HK-2 (cell line): Measurements from ENCODE around the gene CPT1B.
"Not testable (repeated sequence)": the region's sequence is repeated elsewhere in the genome, so short reads cannot be mapped to it uniquely, and the experiment has no call there.

Source experiments
- DNase-seq: peaks from one replicate; pipeline ENCODE4 v3.0.0-alpha.2; 2018; ENCODE audit not compliant: unreplicated experiment

The CPT1B gene

DNA sequence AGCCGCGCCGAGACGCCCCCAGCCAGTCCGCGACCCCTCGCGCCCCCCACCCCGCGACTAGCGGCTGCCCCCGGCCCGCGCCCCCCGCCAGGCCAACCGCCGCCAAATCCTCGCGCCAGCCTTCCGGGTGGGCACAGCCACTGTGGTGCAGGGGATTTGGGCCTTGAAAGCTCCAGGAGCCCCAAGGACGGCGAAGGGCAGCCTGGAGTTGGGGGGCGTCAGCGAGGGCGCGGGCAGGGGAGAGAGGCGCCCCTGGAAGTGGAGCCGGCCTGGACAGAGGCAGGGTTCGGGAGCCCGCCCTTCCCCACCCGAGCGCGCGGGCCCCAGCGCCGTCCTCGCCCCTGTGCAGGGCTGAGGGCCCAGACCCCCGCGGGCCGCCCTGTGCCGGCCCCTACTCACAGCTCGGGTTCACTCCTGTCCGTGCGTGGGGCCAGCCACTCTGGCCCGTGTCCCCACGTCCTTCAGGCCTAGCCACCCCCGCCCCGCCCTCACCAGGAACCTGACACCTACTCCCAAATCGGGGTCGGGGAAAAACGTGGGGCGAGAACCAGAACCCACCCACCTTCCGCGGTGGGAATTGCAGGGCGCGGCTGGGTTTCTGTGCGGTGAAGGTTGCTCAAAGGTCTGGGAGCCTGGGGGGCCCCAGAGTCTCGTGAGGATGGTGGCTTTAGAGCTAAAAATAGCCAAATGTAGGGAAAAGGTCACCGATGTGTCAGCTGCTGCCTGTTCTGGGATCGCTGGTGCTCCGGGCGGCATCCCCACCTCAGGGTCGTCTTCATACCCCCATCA, at the start of gene CPT1B:
Gene CPT1B (minus strand): TSS at position 441 of the 789 bp plus-strand sequence. CDS start 512 bp downstream, outside the sequence.
- DNase-seq, result no peak

DNA sequence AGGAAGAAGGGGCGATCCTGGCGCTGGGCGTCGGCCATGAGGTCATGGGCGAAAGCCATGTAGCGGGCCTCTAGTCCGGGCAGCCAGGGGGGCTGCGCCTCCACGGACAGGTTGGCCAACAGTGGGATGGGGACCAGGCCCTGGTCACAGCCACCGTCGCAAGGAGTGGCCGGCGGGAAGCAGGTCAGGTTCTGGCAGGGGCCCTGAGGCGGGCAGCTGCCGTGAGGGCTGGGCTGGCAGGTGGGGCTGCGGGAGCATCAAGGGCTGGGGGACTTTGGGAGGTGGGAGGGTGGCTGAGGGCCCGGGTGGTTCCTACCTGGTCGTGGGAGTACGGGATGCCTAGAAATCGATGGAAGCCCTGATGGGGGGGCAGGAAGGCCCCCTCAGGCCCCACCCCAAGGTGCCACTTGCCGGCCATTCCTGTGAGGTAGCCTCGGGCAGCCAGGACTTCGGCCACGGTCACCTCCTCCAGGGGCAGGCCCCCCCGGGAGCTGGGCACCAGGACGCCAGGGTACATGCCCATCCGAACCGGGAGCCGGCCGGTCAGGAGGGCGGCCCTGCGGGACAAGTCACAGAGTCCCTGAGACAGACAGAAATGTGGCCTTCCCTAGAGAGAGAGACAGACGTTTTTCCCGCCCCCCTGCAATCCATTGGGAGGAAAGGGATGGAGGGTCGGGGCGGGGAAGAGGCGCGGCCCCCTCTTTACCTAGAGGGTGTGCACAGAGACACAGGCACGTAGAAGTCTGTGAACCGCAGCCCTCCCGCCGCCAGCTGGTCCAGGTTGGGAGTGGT, 48.8 kb upstream of the CPT1B start:
- no peak for DNase-seq

DNA sequence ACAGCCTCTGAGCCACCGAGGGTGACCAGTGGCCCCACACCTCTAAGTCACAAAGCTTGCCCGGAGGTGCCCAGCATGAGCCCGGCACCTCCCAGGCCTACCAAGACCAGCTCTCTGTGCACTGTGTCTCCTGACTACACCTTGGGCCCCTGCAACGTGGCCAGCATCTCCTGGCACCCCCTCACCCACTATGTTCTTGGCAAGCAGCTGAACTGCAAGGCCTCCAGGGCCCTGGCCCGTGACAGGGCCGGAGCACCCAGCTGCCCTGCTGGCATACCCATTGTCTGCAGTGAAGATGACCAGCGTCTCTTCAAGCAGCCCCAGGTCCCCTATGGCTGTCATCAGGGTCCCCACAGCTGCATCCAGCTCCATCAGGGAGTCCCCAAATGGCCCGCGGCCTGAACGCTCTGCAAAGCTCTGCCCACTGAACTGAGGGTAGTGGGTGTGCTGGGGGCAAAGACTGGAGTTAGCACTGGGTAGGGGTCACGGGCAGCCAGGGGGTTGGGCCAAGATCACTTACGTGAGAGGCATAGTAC, 48.2 kb upstream of the CPT1B start:
- no peak for DNase-seq

DNA sequence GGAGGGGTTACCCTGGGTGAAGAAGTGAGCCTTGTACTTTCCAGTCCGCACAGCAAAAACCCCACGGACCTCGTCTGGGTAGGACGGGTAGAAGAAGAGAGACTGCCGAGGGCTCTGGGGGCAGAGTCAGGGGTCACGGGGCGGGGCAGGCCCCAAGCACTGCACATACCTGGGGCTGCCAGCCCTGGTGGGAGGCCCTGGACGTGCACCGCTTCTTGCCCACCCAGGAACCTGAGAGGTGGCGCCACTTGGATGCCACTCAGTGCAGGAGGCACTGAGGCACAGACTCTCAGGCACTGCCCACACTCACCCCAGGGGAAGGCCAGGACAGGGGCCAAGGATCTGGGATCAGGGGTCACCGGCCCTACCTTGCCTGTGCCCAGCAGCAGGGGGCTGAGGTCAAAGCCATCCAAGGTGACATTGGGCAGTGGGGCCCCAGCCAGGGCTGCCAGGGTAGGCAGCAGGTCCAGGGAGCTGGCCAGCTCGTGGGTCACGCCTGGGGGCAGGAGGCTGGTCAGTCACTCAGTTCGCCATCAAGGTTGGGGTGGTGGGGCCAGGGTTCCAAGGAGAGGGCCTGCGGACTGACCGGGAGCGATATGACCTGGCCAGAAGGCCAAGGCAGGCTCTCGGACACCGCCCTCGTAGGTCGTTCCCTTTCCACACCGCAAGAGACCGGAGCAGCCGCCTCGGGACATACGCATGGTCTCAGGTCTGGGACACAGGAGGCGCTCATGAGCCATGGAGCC, 47.5 kb upstream of the CPT1B start:
- no peak for DNase-seq

DNA sequence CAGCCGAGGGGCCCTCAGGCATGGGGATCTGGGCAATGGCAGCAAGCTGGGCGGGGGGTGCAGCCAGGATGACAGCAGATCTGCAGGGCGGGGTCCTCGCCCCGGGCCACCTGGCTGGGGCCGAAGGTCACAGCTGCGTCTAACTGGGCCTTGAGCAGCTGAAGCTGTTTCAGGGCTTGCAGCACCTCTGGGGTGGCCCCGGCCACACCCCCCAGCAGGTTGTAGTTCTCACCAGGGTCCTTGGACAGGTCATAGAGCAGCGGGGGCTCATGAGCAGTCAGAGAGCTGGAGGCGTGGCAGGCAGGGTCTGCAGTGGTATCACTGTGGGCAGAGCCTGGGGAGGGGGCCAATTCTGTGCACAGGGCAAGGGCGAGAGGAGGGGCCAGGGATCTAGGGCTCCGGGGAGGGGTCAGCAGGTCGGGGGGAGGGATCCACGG, 46.9 kb upstream of the CPT1B start:
- DNase-seq, result no peak

DNA sequence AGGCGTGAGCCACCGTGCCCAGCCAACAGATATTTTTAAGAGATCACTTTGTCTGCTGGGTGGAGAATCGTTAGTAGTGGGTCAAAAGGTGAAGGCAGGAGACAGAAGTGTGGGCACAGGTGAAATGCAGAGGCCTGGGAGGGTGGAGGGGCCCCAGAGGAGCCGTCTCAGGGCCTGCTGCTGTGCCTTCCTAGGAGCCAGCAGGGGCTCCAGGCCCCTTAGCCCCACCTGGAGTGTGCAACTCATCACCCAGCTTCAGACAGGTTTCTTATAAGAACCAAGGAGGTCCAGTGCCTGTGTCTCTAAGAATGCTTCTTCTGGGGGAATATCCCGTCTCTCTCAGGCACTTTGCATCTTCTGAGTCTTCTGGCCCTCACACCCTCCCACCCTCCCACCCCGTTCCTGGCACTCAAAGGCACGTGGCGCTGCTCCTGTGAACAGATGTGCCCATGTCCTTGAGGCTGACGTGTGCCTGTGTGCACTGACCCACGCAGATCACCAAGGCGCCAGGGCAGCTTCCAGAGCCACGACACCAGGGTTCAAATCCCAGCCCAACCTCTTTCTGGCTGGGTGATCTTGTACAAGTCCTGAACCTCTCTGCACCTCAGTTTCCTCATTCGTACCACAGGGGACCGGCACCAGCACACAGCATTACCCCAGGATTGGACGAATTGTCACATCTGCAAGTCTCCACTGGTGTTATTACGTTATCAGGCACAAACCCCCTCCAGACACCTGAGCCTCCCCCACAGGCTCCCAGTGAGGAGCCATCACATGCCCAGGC, 46.3 kb upstream of the CPT1B start:
- DNase-seq, result no peak

DNA sequence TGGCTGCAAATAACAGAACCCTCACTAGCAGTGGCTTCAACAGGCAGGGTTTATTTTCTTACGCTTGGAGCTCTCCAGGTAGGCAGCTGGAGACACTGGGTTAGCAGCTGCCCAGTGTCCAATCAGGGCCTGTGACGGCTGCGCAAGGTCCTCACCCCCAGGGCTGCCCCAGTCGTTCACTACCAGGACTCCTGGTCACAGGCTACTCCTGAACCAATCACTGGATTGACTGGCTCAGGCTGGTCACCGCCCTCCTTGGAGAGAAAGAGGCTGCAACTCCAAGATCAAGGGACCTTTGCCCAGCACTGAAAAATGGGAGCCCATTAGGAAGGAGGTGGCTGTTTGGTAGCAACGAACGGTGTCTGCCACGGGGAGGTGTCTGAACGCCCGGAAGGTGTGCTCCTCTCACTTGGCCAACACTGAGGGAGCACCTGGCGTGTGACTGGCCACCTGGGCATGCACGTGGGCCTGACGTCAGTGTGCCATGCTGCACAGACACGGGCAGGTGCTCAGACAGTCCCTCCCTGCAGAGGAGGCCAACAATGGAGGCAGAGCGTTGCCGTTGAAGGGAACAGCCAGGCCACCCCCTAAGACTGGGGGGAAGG, 44.6 kb upstream of the CPT1B start:
- no peak for DNase-seq

DNA sequence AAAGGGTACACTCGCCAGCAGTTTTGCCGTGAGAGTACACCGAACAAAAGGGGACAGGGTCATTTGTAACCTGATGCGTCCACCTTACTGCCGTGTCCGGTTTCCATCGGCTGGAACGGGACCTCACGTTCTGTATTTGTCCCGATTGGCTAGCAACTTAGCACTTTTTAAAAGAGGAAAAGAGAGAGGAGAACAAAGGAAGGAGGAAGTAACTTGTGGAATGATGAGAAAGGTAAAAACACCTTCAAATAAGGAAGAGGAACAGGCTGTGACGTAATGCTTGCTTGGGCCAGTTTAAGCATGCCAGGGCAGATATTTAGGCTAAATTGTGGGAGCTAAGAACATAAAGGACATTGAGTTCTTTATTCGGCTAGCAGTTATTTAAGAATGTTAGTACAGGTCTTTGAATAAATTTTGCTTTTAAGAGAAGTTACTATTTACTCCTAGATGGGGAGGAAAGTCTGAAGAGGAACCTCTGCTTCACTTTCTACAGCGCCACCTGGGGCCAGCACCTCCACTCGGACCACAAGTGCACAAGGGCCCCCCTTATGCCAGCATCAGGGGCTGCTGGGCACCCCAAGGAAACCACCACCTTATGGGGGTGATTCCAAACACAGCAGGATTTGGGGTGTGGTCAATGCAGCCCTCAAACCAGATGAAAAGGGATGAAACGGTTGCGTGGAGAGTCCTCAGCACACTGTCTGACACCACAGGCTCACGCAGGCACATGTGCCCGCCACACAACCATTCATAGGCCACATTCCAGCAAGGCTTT, 43.9 kb upstream of the CPT1B start:
- no peak for DNase-seq

DNA sequence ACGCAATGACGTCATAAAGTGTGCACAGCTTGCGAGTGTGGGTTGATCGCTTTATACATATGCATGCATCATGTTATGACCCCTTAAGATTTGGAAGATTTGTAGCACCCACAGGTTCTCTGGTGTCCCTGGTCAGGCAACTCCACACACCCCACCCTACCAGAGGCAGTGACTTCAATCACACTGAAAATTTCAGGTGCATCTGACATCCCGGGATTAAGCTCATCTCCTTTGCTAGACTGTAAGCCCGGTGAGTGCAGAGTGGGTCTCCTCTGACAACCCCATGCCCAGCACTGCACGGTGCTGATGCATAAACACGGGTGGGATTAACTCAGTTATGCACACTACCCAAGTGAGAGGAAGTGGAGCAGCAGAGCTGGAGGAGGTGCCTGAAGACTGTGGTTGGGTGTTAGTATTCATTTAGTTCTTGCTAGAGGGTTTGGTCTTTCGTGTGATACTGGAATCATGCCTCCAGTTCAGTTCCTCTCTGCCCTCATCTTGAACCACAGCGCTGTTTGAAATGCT, 43.2 kb upstream of the CPT1B start:
- DNase-seq, result no peak

DNA sequence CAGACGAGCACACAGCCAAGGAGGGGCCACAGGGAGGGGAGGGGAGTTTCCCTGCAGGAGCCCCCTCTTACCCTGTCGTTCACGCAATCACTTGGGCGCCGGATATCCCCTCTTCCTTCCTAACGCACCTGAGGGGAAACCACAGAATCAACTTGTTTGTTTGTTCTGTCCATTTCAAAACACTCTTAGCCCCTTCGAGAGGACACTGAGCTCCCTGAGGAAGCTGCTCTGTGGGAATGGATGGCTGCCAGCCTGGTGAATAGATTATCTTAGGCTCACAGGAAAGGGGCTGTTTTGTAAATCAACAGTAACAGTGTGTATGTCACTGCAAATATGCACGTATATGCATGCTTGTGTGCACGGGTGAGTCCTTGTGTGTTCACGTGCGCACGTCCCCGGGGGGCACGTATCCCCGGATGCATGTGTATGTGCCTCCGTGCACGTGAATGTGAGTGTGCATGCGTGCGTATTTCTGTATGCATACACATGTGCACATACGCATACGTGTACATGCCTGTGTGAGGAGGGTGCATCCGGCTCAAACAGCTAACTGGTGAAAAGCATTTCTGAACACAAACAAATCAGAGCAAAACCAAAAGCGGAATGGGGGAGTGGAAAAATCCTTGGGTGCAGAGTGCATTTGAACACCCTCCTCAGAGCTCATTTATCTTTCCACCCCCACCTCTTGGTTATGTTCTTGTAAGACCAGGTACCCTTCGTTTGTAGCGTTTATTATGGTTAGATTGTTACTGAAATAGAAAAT, 42.5 kb upstream of the CPT1B start:
- peak; percentile 69 for DNase-seq

DNA sequence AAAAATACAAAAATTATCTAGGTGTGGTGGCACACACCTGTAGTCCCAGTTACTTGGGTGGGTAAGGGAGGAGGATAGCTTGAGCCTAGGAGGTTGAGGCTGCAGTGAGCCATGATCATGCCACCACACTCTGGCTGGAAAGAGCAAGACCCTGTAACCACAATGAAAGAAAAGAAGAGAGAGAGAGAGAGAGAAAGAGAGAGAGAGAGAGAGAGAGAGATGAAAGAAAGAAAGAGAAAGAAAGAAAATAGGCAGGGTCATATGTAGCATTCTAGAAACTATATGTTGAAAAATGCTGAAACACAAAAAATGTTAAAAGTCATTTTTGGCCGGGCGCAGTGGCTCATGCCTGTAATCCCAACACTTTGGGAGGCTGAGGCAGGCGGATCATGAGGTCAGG, 36.1 kb upstream of the CPT1B start:
- DNase-seq, result not testable (repeated sequence)

DNA sequence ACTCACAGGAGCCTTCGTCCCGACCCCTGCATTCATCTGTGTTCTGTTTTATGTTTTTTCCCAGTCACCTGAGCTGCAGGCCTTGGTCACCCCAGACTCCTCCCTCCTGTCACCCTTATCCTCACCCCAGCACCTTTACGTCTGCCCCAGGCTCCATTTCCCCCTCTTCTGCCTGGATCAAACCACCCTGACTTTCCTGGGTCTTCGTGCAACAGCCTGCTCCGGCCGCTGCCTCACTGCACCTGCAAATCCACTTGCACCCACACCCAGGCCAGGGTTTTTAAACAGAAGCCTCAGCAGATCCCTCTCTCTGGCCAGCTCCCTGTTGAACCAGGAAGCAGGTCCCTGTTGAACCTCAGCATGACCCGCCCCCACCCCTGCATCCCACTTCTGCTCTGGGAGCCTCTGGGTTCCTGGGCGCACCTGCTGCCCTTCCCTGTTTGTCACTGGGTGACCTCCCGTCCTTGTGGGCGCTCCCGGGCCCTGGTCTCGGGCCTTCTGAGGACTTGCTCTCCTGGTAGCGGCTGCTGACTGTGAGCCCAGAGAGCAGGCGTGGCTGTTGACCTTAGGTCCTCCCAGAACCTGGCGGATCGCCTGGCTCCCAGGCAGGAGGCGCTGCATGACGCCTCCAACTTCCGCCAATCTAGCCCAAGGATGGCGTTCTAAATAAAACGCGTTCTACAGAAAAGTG, 35.2 kb upstream of the CPT1B start:
- DNase-seq, result no peak

DNA sequence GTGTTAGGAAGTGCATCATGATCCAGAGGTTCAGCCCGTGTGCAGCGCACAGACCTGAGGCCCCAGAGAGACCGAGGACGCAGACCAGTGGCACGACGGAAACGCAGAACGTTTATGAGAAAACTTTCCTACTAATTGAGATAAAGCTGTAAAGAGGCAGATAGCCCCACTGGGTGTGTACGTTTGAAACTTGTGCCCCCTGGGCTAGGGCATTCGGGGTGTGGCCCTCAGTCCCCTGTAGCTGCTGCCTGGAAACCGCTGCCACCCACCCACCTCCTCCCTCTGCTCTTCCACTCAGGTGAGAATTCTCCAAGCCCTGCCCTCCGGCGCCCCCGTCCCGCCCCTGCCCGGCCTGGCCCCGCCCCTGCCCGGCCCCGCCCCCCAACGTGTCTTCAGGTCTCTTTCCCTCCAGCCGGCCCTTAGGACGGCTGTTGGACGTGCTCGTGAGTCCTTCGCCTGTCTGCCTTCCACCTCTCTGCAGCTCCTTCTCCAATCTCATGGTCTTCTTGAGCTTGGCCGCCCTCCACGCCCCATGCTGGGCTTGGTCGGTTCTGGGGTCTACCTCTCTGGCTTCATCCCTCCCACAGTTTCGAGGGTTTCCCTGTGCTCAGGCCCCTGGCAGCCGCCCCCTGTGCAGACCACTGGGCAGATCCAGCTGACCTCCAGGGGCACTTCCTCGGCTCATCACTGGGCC, 34.4 kb upstream of the CPT1B start:
- no peak for DNase-seq

DNA sequence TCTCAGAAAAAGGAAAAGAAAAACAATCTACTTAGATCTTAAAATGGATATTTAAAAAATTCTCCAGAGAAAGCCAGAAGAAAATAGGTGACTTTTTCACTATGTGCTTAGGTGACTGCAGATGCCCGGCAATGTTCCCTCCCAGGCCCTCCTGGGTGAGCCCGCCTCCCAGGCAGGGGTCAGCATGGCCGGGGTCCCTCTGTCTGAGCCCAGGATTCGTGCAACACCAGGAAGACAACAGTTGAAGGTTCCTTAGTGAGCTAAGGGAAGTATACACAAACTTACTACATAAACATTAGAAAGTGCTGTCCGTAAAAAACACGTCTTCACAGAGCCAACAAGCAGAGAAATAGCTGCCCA, 33.9 kb upstream of the CPT1B start:
- no peak for DNase-seq

DNA sequence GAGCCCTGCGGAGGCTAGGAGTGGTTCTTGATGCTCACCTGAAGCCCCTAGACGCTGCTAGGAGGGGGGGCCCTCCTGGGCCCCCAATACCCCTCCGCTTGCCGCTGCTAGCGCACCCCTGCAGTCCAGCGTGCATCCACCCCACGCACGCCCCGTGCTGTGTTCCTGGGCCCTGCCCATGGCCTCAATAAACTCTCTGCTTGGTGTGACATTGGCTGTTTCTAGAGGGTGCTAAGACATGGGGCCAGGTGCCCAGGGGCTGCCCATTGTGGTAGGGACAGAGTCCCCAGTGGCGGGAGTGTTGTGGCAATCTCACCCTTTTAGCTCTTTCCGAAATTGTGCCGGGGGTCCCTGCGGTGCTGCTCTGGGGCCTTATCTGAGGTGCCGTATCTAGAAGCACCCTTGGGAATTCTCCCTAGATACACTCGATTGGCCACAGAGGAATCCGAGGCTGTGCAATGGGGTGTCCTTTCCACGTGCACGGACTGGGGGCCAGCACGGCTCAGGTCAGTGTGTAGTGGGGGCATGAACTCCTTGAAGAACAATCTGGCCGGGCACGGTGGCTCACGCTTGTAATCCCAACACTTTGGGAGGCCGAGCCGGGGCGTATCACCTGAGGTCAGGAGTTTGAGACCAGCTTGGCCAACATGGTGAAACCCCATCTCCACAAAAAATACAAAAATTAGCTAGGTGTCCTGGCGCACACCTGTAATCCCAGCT, 33.3 kb upstream of the CPT1B start:
- no peak for DNase-seq

DNA sequence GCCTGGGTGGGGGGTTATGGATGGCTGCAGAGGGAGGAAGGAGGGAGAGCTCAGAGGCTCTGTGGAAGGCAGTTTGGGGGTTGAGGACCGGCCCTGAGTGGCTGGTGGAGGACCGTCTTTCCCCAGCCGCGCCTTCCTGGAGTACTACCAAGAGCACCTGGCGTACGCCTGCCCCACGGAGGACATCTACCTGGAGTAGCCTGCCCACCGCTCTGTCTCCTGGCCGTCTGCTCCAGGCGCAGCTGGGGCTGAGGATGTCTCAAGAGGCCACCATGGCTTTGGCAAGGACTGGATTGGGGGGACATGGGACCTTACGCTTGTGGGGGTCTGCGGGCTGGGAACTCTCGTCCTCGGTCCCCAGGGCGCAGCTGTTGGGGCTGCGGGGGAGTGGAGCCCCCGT, 32.4 kb upstream of the CPT1B start:
- DNase-seq, result no peak

DNA sequence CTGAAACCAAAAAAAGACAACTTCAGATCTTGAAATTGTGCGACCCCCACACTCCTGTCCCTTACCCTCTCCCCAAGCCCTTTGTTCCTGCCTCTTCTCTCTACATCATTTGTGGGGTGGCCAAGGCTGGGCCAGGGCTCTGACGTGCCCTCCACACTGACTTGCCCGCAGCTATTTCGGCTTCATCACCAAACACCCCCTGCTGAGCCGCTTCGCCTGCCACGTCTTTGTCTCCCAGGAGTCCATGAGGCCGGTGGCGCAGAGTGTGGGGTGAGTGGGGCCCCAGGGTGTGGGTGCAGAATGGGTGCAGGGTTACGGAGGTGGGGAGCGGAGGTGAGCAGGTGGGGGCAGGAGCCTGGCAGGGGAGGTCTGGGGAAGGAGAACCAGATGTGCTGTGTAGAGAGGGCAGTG, 31.8 kb upstream of the CPT1B start:
- DNase-seq, result no peak
